ENCODE data around the gene SLCO2A1. TPM values are rescaled to one million over a fixed set of nuclear protein-coding genes. Genes with fewer than 3 reads are reported as not detected.
A peak's percentile ranks its signal among the peaks of the same experiment; 100 is the strongest.

Gene SLCO2A1
- total and polyA plus RNA-seq, 2 donors from 2014 or later: 27.2 to 169 TPM

DNA sequence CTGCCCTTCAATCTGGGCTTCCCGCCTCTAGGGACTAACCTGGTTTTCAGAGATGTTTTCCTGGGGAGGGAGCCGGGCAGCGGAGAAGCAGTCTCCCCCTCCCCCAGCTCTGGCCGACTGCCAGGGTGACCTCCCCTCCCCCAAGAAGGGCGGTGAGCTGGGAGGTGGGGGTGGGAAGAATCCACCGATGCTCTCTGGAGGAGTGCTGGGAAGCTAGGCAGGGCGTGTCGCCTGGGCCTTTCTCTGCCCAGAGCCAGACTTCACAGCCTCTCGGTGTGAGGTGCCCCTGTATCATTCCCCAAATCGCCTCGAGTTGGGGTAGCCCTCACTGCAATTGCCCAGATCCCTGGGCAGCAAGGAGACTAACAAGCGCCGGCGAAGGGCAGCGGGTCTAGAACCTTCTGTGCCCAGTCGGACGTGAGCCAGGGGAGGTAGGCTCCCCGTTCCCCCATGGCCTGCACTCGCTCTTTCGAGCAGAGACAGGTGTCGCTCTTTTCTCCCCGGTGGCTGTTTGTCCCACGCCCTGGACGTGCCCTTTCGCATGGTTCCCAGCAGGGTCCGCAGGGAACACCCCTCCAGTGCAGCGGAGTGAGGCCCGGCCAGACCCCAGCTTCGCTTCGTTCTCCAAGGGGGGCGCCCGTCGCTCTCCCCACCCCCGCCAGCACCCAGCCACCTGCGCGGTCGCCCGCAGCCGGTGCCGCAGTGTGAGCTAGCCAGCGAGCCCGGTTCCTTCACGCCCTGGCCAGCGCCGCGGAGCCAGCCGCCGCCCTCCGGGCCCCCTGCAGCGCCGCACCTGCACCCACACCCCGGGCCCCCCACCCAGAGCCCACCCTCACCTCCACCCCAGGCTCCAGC, 135.1 kb downstream of the SLCO2A1 start:
- Histone ChIP-seq H3K36me3 (ENCODE audit: control insufficient read depth in 2 of 3, insufficient read depth in 3 of 3, low read length in 3 of 3) (no peaks in the 10 kb centered on the region), H3K9ac (ENCODE audit: low read length in 3 of 3) (no peak overlapping the region), H3K4me3 (ENCODE audit: low read length in 3 of 3) (peak overlapping the region; percentile 27 to 46 (median 36)), H3K27me3 (ENCODE audit: control insufficient read depth, insufficient read depth, low read length) (no peaks in the 10 kb centered on the region), H3K27ac (ENCODE audit: low read depth in 2 of 2, low read length in 2 of 2) (no peak overlapping the region), H3K4me1 (ENCODE audit: control insufficient read depth in 2 of 3, insufficient read depth in 2 of 3, low read depth in 1 of 3, low read length in 3 of 3) (peaks cover 0 to 10% (median 0%) of the 10 kb centered on the region in 3 donors), H3K9me3 (ENCODE audit: control insufficient read depth in 2 of 3, insufficient read depth in 1 of 3, low read length in 3 of 3) (no peaks in the 10 kb centered on the region)
- intact Hi-C loops (cut with DNase I): no loop called here
- peak; percentile 34 to 83 (median 53) for DNase-seq
- FAIRE-seq: no peak
- no peak for TF ChIP-seq CTCF (IDR thresholded peaks at IDR 0.05; ENCODE audit: borderline replicate concordance, extremely low read depth, insufficient read depth)

DNA sequence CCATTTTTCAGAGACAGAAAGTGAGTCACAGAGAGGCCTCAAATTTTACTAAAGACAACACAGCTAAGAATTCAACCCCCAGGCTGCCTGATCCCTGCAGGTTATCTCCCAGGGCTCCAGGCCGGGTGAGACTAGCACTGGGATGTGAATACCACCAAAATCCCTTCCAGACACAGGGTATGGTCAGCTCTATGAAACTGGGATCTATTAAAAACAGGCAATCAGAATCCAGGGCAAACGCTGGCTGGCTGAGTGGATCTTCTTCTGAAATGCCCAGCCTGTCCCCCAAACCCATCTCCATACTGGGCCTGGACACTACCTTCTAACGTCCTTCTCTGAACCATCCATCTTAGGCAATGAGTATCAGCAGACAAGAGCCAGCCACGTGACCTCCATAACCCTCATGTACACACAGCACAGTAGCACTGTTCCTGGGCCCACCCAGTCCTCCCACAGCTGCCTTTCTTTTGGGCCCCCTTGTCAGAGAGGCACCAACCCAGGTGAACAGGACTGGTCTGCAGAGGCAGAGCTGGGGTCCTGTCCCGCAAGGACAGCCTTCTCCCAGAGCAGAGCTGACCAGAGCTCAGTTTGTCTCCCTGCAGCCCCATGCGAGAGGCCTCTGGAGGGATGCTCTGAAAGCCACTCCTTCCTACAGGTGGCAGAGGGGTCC, 135.9 kb downstream of the SLCO2A1 start:
- no peak for DNase-seq
- H3K9ac ChIP-seq (ENCODE audit: low read length in 3 of 3): no peak overlapping the region
- H3K36me3 ChIP-seq (ENCODE audit: control insufficient read depth in 2 of 3, insufficient read depth in 3 of 3, low read length in 3 of 3): no peaks in the 10 kb centered on the region
- H3K9me3 ChIP-seq (ENCODE audit: control insufficient read depth in 2 of 3, insufficient read depth in 1 of 3, low read length in 3 of 3): no peaks in the 10 kb centered on the region
- H3K4me1 ChIP-seq (ENCODE audit: control insufficient read depth in 2 of 3, insufficient read depth in 2 of 3, low read depth in 1 of 3, low read length in 3 of 3): peaks cover 0 to 10% (median 0%) of the 10 kb centered on the region in 3 donors
- no peak for FAIRE-seq
- no peaks in the 10 kb centered on the region for H3K27me3 ChIP-seq (ENCODE audit: control insufficient read depth, insufficient read depth, low read length)
- H3K27ac ChIP-seq (ENCODE audit: low read depth in 2 of 2, low read length in 2 of 2): no peak overlapping the region
- TF ChIP-seq CTCF (IDR thresholded peaks at IDR 0.05; ENCODE audit: borderline replicate concordance, extremely low read depth, insufficient read depth): no peak
- intact Hi-C loops (cut with DNase I): no loop called here
- peak overlapping the region in 1 of 3 donors; percentile 46 for H3K4me3 ChIP-seq (ENCODE audit: low read length in 3 of 3)

- Histone ChIP-seq H3K36me3 (ENCODE audit: control insufficient read depth in 2 of 3, insufficient read depth in 3 of 3, low read length in 3 of 3) (no peaks in the 10 kb centered on the region), H3K4me1 (ENCODE audit: control insufficient read depth in 2 of 3, insufficient read depth in 2 of 3, low read depth in 1 of 3, low read length in 3 of 3) (peaks cover 0 to 10% (median 0%) of the 10 kb centered on the region in 3 donors), H3K9ac (ENCODE audit: low read length in 3 of 3) (no peak overlapping the region), H3K27me3 (ENCODE audit: control insufficient read depth, insufficient read depth, low read length) (no peaks in the 10 kb centered on the region), H3K4me3 (ENCODE audit: low read length in 3 of 3) (no peak overlapping the region), H3K9me3 (ENCODE audit: control insufficient read depth in 2 of 3, insufficient read depth in 1 of 3, low read length in 3 of 3) (no peaks in the 10 kb centered on the region), H3K27ac (ENCODE audit: low read depth in 2 of 2, low read length in 2 of 2) (no peak overlapping the region)
- DNase-seq (peak in 1 of 5 donors; percentile 32), FAIRE-seq (no peak)
- intact Hi-C loops (cut with DNase I): no loop called here
- TF ChIP-seq CTCF (IDR thresholded peaks at IDR 0.05; ENCODE audit: borderline replicate concordance, extremely low read depth, insufficient read depth): no peak
These were observed 137.0 kb downstream of the SLCO2A1 start for GRCh38 chr3:133892541-133893231.
